ENCODE measurements around the gene ATE1.

Gene ATE1

GRCh38 chr10:121870413-121870812, 57.4 kb downstream of the ATE1 start:
- TF ChIP-seq CTCF (IDR thresholded peaks at IDR 0.05; ENCODE audit: insufficient read depth, low read depth, low read length, missing control alignments) = no peak
- H3K4me3 ChIP-seq (ENCODE audit: low read length) = no peak overlapping the region
- DNase-seq (ENCODE audit: low read depth) = no peak

GRCh38 chr10:121865554-121865953, 62.3 kb downstream of the ATE1 start:
- no peak overlapping the region for H3K4me3 ChIP-seq (ENCODE audit: low read length)
- DNase-seq (ENCODE audit: low read depth) = no peak
- no peak for TF ChIP-seq CTCF (IDR thresholded peaks at IDR 0.05; ENCODE audit: insufficient read depth, low read depth, low read length, missing control alignments)

GRCh38 chr10:121864653-121865052, 63.2 kb downstream of the ATE1 start:
- DNase-seq (ENCODE audit: low read depth) = no peak
- no peak for TF ChIP-seq CTCF (IDR thresholded peaks at IDR 0.05; ENCODE audit: insufficient read depth, low read depth, low read length, missing control alignments)
- no peak overlapping the region for H3K4me3 ChIP-seq (ENCODE audit: low read length)

GRCh38 chr10:121864168-121864567, 63.7 kb downstream of the ATE1 start:
- TF ChIP-seq CTCF (IDR thresholded peaks at IDR 0.05; ENCODE audit: insufficient read depth, low read depth, low read length, missing control alignments) = no peak
- no peak for DNase-seq (ENCODE audit: low read depth)

GRCh38 chr10:121862649-121863048, 65.2 kb downstream of the ATE1 start:
- TF ChIP-seq CTCF (IDR thresholded peaks at IDR 0.05; ENCODE audit: insufficient read depth, low read depth, low read length, missing control alignments) = no peak
- H3K4me3 ChIP-seq (ENCODE audit: low read length) = no peak overlapping the region
- DNase-seq (ENCODE audit: low read depth) = no peak

More at GRCh38 chr10:121864168-121864567, 63.7 kb downstream of the ATE1 start:
- H3K4me3 ChIP-seq (ENCODE audit: low read length) = no peak overlapping the region

- no peak for DNase-seq (ENCODE audit: low read depth)
- TF ChIP-seq CTCF (IDR thresholded peaks at IDR 0.05; ENCODE audit: insufficient read depth, low read depth, low read length, missing control alignments) = no peak
- H3K4me3 ChIP-seq (ENCODE audit: low read length) = no peak overlapping the region
Observed at GRCh38 chr10:121862042-121862441, 65.8 kb downstream of the ATE1 start.

- no peak overlapping the region for H3K4me3 ChIP-seq (ENCODE audit: low read length)
- TF ChIP-seq CTCF (IDR thresholded peaks at IDR 0.05; ENCODE audit: insufficient read depth, low read depth, low read length, missing control alignments) = no peak
- no peak for DNase-seq (ENCODE audit: low read depth)
Observed at GRCh38 chr10:121860810-121861209, 67.0 kb downstream of the ATE1 start.

Measured in epithelial cell of esophagus (primary cell).